Stimulated activated CD4-positive, alpha-beta T cell treated with anti-CD3 and anti-CD28 coated beads, Interleukin-4, amount 100 ng/mL, for 48 hours (primary cell): ENCODE data around the gene ANK2.

ENCODE experiments used
- DNase-seq, 2 donors: peaks; one replicate each; pipeline ENCODE4 v3.0.0-alpha.2; 2020; ENCODE audit warnings: low read depth in 2 of 2

The ANK2 gene

DNA sequence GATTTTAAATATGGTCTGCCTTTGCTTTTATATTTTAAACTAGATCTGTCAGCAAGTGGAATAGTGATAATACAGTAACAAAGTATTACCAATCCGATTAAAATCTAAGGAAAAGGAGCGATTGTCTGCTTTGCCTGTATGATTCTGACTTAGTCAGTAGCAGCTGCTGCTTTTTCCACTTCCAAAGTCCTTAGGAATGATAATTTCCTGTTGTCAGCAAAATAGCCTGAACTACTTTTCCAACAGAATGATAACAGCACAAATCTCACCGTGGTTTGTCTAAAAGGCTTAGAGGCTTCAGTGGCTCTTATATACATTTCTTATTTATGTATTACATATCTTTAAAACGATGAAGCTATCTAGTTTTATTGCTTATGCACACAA is 290.0 kb downstream of the ANK2 start:
- no peak for DNase-seq

GRCh38 chr4:113344100-113344499 is 294.6 kb downstream of the ANK2 start:
- DNase-seq, result no peak

DNA sequence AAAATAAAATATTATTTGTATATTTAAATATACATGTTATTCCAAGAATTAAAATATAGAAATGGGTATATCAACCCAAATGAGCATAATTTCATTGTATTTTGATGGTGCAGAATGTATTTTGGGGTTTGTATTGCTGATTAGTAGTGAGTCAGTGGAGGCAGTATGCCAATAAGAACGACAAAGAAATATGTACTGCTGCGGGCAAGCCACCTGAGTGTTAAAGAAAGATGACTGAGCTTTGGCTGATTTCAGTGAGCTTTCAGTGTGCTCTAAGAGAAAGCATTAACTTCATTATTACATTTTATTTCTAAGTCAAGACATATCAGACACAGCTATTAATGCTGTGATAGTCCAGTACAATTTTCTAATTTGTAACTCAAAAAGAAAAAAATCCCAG is 297.8 kb downstream of the ANK2 start:
- DNase-seq, result no peak

- DNase-seq, result no peak
Observed at GRCh38 chr4:113349430-113349829, 300.0 kb downstream of the ANK2 start.

- no peak for DNase-seq
Observed at GRCh38 chr4:113350576-113350975, 301.1 kb downstream of the ANK2 start.

DNA sequence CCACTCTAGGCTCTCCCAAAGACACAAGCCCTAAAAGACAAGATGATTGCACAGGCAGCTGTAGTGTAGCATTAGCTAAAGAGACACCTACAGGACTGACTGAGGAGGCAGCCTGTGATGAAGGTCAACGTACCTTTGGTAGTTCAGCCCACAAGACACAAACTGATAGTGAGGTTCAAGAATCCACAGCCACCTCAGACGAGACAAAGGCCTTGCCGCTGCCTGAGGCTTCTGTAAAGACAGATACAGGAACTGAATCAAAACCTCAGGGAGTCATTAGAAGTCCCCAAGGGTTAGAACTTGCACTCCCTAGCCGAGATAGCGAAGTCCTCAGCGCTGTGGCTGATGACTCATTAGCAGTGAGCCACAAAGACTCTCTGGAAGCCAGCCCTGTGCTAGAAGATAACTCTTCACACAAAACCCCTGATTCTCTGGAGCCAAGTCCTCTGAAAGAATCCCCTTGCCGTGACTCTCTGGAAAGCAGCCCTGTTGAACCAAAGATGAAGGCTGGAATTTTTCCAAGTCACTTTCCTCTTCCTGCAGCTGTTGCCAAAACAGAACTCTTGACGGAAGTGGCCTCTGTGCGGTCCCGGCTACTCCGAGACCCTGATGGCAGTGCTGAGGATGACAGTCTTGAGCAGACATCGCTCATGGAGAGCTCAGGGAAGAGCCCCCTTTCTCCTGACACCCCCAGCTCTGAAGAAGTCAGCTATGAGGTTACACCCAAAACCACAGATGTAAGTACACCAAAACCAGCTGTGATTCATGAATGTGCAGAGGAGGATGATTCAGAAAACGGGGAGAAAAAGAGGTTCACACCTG is 306.3 kb downstream of the ANK2 start:
- peak; percentile 40 to 69 for DNase-seq

DNA sequence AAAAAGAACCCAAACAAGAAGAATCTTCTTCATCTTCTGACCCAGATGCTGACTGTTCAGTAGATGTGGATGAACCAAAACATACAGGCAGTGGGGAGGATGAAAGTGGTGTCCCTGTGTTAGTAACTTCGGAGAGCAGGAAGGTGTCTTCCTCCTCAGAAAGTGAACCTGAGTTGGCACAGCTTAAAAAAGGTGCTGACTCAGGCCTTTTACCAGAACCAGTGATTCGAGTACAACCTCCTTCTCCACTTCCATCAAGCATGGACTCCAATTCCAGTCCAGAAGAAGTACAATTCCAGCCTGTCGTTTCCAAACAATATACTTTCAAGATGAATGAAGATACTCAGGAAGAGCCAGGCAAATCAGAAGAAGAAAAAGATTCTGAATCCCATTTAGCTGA is 307.0 kb downstream of the ANK2 start:
- DNase-seq, result no peak

- no peak for DNase-seq
Observed at GRCh38 chr4:113358784-113359183, 309.3 kb downstream of the ANK2 start.

DNA sequence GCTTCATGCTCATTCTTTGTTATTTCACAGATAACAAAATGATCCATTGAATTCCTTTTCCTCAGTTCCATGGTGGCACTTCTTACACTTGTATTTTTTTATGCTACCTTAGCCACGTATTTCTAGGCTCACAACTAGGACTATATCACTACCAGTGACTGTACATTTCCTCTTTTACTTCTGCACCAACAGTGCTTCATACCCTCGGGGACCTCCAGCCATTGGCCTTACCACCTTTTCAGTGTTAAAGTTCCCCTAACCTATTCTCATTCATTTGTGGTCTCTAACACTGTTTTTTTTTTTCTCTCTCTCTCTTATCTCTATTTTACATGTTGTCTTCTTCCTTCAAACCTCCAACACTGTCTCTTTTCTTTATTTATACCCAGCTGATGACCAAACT is 315.9 kb downstream of the ANK2 start:
- DNase-seq, result no peak

DNA sequence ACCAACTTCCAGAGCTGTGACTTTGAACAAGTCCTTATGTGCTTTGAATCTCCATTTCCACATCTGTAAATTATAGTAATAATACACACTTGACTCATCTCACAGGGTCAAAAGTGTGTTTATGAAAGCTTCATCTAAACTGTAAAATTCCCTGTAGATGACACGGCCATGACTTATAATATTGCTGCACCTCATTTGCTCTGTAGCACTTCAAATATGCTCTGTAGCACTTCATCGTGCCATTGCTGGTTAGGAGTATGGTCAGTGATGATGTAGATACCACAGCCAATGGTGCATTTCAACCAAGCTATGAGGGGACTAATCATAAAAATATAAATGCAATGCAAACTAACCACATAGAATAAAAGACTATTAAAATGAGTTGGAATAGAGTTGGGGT is 318.6 kb downstream of the ANK2 start:
- DNase-seq, result no peak

DNA sequence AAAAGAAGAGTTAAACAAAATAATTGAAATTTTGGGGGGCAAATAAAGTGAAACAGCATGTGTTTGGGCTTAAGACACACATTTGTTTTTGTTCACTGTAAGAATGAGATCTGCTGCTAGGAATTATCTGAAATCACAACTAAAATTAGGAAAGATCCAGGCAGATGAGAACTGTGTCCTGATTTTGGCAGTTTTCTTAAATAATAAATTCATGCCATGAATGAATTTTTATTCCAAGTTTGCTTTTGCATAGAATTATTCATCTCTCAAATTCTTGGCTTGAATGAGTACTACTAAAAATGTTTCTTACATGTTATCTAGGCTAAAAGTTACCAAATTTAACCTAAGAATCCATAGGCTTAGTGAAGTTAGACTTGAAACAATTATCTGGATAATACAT is 321.7 kb downstream of the ANK2 start:
- DNase-seq, result no peak

DNA sequence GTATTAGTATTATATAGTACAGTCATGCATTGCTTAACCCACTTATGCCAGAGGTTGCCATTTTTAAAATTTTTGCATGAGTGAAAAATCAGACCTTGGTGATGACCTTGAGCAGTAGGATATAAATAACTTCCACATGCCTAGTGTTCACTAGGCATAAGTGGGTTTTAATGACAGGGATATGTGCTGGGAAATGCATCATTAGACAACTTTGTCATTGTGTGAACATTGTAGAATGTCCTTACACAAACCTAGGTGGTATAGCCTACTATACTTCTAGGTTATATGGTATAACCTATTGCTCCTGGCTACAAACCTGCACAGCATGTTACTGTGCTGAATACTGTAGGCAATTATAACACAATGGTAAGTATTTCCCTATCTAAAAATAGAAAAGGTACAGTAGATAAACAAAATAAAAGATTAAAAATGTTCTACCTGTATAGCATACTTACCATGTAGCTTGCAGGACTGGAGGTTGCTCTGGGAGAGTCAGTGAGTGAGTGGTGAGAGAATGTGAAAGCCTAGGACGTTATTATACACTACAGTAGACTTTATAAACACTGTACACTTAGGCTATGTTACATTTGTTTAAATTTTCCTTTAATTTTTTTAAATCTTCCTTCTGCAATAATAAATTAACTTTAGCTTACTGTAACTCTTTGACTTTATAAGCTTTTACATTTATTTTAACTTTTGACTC is 326.7 kb downstream of the ANK2 start:
- no peak for DNase-seq

DNA sequence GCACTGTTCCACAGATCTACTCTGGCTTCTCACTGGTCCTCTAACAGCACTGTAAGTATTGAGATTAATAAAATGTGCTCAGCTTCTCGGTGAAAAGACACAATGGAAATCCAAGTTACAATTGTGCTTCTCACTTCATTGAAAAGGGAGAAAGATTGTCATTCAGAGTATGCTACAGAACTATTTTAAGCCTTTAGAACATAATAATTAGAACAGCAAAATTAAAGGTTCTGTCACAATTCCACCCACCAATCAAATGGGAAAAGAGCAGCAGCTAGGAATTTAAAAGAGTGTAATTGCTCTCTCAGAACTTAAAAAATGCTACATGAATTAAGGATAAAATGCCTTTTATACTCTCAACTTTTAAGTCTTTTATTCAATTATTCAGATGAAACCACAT is 329.4 kb downstream of the ANK2 start:
- DNase-seq, result no peak

DNA sequence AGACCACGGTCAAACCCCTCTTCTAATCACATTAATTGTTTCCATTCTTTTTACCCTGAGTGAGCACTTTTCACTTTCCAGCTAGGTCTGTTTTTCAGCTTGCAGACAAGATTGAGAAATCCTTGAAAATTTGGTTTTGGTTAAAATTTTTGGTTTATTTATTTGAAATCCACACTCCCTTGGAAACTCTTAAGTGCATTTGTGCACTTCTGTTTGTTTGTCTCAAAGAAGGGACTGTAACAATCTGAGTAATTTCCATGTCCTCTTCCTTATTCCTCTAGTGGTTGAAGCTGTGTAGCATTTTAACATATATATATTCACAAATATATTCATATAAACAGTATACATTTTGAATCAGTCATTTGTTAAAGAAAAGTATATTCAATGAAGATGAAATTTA is 333.3 kb downstream of the ANK2 start:
- no peak for DNase-seq

GRCh38 chr4:113383111-113383785 is 333.8 kb downstream of the ANK2 start:
- DNase-seq, result no peak

DNA sequence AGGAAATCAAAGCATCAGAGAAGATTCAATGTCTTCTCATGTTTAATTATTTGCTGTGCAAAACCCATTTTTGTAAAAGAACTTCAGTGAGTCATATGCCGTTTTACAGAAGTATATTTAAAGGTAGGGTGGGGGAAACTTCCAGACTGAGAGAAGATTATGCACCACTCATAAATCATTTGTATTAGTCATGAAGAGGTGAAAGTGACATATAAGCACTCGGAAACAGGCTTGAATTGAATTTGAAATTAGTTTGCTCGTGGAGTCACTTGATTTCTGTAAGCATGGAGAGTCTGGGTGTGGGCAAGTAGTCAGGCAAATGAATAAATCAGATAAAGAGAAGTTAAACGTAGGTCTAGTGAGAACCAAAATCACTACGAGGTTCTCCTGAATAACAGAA is 335.1 kb downstream of the ANK2 start:
- DNase-seq, result no peak

- no peak for DNase-seq
Observed at GRCh38 chr4:113385281-113385899, 335.9 kb downstream of the ANK2 start.

- no peak for DNase-seq
Observed at GRCh38 chr4:113389160-113389559, 339.7 kb downstream of the ANK2 start.

DNA sequence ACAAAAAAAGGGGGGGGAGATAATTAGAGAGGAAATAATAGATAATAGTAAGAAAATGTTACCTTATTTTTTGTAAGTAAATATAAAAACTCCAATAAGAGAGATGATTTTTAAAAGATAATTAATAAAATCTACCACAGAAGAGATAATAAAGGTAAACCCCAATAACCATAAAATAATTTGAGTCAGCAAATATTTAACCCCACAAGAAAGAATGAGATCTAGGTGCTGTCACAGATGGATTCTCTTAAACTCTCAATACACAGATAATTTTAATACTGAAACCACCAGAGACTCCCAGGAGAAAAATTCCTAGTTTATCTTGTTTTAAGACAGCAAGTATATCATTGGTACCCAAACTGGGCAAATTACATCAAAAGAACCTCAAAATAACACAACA is 341.4 kb downstream of the ANK2 start:
- no peak for DNase-seq

DNA sequence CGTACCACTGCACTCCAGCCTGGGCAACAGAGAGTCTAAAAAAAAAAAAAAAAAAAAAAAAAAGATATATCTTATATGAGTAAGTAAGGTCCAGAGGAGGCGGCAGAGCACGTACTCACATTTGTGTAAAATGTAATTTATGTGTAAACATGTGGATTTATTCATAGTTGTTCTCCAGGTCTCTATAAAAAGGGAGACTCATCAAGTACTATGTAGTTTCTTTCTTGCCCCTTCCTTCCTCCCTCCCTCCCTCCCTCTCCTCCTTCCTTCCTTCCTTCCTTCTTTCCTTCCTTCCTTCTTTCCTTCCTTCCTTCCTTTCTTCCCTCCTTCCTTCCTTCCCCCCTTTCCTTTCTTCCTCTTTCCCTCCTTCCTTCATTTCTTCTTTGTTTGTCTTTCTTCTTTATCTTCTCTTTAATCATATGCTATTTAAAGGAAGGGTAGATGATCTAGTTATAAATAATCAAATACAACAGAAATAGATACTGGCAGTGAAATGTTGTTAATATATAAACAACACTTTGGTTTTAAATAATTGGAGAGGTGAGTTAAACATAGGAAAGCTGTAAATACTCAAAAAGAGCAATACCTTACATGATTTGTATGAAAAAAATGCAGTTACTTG is 344.8 kb downstream of the ANK2 start:
- DNase-seq, result no peak

DNA sequence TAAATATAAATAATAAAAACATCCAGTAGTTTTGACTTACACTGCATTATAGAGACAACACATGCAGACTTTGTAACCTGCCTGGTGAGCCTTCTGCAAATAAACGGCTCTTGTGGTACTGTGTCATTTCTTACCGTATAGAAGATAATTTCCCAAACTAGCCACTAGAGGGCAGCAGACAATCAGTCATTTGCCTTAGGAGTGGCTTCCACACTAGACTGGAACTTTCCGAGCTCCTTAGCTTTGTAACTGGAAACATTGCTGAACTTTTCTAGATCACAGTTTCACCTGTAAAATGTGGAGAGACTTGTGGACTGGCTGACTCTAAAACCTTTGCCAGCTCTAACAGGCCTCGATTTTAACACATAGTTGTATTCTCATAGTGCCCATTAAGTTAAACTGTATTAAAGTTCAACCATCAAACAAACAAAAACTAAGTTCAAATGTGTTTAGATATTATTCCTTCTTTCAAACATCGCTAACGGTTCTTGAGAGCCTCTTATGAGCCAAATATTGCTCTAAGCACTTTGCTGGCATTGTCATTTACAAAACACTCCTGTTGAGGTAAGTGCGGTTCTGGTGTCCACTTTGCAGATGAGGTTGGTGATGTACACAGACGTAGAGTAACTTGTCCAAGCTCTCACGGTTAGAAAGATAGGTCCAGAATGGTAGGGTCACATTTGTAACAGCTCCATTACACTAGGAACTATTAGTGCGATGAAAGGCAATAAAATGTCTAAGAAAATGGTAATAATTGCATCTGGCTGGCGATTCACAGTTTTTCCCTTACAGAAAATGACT is 345.5 kb downstream of the ANK2 start:
- peak; percentile 6 to 29 for DNase-seq
